ELF-1 (cell line): ENCODE measurements around the gene PIMREG.

Experiments used
- DNase-seq: peaks from one replicate; pipeline ENCODE4 v3.0.0-alpha.2; 2016; ENCODE audit warnings: low read depth, low spot score

Gene PIMREG, protein sequence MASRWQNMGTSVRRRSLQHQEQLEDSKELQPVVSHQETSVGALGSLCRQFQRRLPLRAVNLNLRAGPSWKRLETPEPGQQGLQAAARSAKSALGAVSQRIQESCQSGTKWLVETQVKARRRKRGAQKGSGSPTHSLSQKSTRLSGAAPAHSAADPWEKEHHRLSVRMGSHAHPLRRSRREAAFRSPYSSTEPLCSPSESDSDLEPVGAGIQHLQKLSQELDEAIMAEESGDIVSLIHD

GRCh38 chr17:6443692-6444570 is at the start of gene PIMREG:
TSS of gene PIMREG (plus strand) at chr17:6444455. CDS start at chr17:6445111, 656 bp downstream.
- peak; percentile 97 for DNase-seq

- DNase-seq: no peak
Observed at GRCh38 chr17:6398955-6399354, 45.3 kb upstream of the PIMREG start.

DNA sequence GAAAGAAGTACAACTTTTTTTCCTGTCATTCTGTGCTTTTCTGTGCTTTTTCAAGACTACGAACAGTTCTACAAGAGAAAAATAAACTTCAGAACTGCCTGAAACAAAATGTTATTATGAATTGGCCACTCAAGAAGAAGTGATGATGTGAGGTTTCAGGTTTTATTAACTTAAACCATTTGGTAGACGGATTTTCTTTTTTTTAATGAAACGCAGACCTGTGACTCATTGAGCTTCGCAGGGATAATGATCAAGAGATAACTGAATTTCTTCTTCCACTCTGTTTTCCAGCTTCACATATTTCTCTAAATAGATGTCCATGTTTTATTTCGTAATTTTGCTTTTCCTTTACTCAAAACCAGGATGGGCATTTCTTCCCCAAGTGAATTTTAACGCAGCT is 42.0 kb upstream of the PIMREG start:
- no peak for DNase-seq

DNA sequence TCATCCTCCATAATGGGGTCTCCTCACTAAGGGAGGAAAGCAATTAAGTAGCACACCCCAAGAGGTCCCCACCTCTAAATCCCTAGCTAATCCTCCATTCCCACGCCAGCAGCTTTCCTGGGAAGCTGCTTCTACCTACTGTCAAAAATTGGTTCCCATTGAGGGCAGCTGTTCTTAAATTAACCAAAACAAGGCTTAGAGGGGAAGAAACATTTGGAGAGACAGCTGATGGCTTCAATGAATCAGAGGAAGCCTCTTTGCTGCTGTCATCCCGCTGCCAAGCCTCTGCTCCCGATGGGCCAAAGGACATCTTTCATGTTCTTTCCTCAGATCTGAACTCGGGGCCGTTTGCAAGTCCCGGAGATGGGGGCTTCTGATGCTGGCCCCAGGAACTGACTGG is 36.0 kb upstream of the PIMREG start:
- no peak for DNase-seq

GRCh38 chr17:6408735-6409134 is 35.5 kb upstream of the PIMREG start:
- DNase-seq: no peak

DNA sequence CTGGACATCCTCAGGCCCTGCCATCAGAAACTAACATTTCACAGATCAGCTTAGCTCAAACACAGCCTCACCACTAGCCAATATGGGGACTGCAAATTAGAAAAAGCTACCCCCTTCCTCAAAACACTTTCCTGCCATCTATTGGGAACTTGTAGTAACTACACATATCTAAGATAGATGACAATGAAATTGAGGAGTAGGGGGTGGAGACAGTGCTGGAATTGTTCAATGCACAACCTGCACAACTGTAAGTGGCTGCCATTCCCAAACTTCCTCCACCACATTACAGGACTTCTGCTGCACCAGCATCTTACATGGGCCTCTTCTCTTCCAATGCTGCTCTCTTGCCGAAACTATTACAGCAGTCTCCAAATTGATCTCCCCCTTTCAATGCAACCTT is 31.2 kb upstream of the PIMREG start:
- DNase-seq: no peak

- no peak for DNase-seq
Observed at GRCh38 chr17:6415616-6416015, 28.6 kb upstream of the PIMREG start.

GRCh38 chr17:6420173-6420641 is 24.0 kb upstream of the PIMREG start:
- peak; percentile 65 for DNase-seq

DNA sequence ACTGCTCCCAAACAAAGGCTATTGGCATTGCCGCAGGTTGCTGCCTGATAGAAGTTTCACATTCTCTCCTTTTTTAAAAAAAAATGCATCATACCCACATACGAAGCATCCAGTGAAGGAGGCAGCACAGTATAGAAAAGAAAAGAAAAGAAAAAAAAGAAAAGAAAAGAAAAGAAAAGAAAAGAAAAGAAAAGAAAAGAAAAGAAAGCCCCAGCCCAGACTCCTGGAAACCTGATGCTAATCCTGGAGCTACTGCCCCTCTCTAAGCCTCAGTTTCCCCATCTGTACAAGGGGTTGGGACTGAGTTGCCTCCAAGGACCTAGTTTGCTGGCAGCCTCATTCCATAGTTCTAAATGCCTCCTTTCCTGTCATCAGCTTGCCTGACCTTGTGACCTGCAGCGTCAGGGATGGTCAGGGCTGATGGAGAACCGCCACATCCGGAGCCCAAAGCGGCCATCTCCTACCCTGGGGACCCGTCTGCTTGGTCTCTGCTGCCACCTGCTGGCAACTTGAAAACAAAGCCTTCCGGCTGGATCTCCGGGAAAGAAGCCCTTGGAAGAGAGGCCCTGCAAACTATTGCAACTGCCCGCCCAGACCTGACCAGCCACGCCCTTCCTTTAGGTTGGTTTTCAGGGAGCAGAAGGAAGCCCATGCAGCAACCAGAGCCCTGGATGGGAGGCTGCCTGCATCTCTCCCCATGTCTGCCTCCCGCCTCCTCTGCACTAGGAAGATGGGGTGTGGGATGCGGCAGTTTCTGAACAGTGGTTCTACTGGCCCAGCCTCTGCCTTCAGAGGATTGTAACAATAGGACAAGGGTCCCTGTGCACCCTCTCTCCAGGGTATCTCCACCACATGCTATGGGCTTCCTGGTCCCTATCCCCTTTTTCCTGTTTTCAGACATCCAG is 22.3 kb upstream of the PIMREG start:
- DNase-seq: peak; percentile 92

- DNase-seq: peak; percentile 27
Observed at GRCh38 chr17:6422654-6423241, 21.5 kb upstream of the PIMREG start.

- DNase-seq: no peak
Observed at GRCh38 chr17:6423931-6424330, 20.3 kb upstream of the PIMREG start.

GRCh38 chr17:6425407-6425806 is 18.8 kb upstream of the PIMREG start:
- DNase-seq: no peak

DNA sequence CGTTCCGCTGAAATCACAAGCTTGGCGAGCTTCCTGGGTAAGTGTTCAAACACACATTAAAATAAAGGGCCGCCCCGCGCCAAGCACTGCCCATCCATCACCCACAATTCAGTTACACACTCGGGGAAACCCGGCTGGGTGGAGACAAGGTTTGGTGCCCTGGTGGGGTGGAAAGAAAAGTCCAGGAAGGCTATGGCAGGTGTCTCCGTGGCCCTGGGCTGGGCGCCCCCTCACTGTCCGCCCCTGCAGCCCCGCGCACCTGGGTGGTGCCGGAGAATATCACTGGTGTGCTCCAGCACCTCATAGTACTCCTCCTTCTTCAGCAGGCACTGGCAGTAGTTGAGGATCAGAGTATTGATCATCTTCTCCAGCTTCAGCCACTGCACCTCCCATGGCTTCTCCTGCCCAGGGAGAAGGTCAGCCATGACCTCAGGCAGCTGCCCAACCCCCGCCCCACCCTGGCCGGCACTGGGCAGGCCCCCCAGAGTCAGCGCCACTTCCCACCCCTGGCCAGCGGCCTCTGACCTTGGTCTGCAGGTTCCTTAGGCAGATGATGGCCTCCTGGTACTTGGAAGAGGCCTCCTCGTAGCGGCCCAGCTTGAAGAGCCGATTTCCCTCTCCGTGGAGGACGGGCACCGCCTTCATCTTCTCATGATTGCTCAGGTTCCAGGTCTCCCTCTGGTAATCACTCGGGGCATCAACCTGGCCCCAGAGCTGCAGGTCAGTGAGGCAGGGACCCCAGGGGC is 17.7 kb upstream of the PIMREG start:
- DNase-seq: no peak

DNA sequence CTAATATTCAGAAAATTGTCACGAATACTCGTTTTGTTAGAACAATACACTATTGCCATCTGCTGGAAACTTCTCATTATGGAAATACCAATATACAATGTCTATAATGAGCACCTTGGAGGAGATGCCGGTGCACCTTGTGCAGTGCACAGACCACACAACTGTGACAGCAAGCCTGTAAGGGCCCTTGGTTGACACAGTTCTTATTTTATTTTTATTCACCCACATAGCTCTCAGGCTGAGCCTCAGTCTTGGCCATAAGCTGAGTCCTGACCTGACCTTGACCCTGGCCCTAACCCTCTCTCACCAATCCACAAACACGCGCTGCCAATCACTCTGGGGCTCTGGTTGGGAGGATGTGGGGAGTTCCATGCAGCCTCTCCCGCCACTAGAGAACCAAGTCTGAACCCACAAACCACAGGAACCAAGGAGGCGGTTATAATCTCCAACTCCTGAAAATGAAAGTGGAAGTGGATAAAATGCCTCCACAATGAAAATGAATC is 16.9 kb upstream of the PIMREG start:
- no peak for DNase-seq

DNA sequence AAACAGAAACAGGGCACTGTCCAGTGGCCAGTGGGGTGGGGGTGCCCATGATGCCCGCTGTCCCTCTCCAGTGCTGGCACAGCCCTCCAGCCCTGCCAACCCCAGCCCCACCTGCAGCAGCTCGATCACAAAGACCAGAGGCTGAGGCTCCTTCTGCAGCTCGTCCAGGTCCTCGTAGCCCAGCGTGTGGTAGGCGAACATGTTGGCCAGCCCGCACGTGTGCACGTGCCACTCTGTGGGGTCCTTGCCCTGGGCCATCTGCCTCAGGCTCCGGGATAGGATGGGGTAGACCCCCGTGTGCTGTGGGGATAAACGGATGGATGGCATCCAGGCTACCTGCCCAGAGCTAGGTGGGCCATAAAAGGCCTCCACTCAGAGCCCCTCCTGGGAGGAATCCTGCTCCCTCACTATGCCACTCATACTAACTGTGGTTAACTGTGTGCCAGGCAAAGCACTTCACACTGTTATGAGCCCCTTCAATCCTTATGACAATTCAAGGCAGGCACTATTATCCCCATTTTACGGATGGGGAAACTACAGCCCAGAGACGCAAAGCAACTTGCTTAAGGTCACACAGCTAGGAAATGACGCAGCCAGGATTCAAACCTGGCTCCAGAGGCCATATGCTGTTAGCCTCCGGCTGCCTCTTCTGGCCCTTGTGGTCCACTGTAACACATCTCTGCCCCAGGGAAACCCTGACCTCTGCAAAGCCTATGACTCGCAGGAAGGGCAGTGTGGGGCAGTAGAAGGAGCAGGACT is 15.9 kb upstream of the PIMREG start:
- DNase-seq: no peak

DNA sequence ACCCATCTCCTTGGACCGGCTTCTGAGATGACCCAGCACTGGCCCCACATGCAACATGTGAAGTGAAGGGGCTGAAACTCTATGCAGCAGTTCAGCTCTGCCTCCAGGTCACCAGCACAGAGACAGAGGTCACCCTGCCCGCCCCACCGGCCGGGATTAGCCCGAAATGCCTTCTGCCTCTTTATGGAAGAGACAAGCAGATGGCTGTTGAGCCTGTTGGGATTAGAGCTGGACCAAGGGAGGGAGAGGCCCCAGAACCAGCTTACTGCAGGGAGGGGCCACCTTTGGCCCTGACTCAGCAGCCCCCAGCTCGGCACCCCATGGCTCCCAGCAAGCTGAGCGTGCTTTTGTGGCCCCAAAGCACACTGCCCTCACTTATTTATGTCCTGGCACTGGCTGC is 15.0 kb upstream of the PIMREG start:
- DNase-seq: no peak

DNA sequence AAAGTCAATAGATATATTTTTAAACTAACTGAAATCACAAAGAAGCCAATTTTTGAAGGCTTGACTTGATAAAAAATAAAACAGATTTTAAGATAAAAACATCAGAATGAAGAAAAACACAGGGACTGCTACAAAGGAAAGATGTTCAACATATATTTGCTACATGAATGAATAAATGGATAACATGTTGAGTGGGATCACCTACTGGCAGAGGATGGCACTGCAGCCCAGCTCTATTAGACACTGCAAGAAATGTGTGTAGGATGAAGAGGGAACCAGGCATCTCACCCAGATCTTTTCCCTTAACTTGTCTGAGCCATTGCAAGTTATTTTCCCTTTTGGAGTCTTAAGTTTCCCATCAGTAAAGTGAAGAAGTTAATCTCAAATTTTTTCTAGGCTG is 13.5 kb upstream of the PIMREG start:
- no peak for DNase-seq

- peak; percentile 25 for DNase-seq
Observed at GRCh38 chr17:6435051-6435450, 9.2 kb upstream of the PIMREG start, which contains the start of gene AIPL1. TSS of gene AIPL1 (minus strand) at chr17:6435121. CDS start at chr17:6435104, 17 bp downstream.

GRCh38 chr17:6435968-6436367 is 8.3 kb upstream of the PIMREG start:
- peak; percentile 90 for DNase-seq

- DNase-seq: no peak
Observed at GRCh38 chr17:6437466-6437865, 6.8 kb upstream of the PIMREG start.
